Measurements from ENCODE around the gene CDKL1.
"Not testable (repeated sequence)": the region's sequence is repeated elsewhere in the genome, so short reads cannot be mapped to it uniquely, and the experiment has no call there.

The CDKL1 gene

DNA sequence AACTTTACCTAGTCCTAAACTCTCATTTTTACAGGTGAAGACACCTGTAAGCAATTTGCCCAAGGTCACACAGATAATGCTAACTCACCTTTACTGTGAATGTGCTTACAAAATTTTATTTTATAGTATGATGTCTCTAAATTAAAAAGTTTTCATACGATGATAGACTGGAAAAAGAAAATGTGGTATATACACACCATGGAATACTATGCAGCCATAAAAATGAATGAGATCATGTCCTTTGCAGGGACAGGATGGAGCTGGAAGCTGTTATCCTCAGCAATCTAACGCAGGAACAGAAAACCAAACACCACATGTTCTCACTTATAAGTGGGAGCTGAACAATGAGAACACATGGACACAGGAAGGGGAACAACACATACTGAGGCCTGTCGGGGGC lies 40.4 kb downstream of the CDKL1 start:
- not testable (repeated sequence) for DNase-seq

DNA sequence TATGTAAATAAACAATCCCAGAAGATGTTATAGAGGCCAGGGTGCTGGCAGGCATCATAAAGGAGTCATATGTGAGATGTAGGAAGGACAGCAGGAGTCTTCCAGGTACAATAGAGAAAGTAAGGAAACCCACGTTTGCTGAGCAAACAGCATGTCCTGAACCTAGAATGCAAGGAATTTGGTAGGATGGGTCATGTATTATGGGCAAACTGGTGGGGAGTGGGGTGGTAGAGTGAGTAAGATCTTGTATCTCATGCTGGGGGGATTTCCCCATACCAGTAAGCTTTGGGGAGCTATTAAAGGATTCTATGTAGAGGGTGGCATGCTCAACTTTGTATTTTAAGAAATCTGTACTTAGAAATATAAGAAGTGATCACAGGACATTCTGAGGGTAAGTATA lies 41.0 kb downstream of the CDKL1 start:
- no peak for DNase-seq

DNA sequence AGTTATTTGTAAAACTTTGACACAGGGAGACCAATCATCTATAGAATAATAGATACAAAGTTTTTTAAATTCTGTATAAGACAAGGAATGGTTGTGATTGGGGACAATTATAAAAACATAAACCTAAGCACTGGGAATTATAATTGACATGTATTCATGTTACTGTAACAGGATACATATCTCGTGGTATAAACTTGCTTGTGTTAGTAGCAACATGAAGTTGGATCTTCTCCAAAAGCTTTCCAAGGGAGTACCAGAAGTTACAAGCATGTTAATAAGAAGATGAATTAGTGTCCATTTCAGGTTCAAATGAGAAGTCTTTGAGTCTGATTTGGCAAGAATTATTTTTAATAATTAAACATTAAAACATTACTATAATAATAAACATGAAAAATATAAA lies 42.2 kb downstream of the CDKL1 start:
- DNase-seq, result no peak

DNA sequence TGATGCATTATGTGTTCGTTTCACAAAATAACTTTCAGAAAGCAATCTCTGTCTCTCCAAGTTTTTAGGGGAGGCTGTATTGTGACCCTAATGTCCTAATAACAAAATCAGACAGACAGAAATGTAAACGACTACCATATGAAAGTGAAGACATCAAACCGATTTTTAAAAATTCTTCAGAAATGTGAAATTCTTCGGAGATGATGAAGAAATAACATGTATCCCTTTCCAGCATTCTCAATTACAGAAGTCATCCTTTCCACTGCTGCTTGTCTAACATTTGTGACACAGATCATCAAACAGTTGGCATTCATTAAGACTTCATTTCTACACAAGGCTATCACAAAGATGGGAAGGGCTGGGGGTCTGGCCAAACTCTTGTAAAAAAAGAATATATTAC lies 43.6 kb downstream of the CDKL1 start:
- peak; percentile 62 for DNase-seq

DNA sequence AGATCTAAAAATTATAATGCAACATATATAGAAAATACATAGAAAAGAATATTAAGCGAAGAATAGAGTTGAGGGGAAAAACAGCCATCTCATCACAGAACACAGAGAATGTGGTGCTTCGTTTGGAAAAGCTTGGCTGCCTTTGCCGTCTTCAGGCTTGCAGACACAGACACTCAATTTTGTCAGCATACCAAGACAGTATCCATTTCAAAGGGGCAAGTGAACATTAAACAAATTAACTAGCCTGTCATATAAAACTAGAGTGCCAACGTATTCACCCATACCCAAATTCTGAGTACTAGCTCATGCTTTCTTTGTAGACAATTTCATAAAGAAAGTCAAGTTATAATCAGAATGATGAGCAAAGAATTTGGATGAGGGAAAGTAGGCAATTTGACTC lies 44.1 kb downstream of the CDKL1 start:
- no peak for DNase-seq

DNA sequence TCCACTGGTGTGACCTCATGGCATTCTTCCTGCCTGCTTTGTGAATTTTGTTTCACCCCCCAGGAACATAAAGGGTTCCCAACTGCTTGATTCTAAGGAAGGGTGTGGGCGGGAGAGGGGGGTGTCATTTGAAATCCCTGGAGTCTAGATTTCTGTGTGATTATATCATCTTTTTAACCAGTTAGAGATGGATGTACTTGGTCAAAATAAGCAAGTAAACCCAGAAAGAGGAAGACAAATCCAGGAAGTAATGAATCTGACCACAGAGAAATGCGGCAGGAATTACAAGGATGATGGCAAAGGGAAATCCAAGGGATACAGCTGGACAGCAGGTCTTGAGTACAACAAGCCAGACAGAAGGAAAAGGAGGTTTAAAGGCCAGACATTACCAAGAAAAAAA lies 45.7 kb downstream of the CDKL1 start:
- DNase-seq, result peak; percentile 83

DNA sequence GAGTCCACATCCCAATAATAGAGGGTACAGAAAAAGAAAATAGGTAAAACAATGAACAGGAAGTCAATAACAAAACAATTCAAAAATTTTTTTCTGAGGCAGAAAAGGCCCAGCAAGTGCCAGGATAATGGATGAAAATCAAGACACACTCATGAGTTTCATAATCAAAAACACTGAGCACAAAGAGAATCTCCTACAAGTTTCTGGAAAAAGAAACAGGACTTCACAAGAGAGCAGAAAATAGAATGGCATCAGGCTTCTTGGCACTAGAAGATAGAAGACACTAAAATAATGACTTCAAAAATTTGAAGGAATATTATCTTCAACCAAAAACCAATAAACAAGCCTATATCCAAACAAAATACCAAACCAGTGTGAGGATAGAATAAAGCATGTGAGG lies 47.7 kb downstream of the CDKL1 start:
- DNase-seq, result no peak

DNA sequence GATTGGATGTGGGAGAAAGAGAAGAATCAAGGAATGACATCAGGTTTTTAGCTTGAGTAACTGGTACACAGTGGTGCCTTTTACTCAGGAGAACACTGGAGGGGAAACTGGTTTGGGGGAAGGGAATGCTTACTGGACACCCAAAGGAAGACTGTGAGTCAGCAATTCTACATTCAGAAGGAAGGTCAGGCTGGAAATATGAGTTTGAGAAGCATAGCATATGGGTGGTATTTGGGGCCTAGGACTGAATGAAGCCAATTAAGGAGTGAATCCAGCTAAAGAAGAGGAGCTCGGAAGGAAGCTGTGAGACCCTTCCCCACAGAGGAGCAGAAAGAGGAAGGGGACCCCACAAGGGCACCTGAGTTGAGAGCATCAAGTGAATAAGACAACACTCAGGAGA lies 49.2 kb downstream of the CDKL1 start:
- peak; percentile 76 for DNase-seq

DNA sequence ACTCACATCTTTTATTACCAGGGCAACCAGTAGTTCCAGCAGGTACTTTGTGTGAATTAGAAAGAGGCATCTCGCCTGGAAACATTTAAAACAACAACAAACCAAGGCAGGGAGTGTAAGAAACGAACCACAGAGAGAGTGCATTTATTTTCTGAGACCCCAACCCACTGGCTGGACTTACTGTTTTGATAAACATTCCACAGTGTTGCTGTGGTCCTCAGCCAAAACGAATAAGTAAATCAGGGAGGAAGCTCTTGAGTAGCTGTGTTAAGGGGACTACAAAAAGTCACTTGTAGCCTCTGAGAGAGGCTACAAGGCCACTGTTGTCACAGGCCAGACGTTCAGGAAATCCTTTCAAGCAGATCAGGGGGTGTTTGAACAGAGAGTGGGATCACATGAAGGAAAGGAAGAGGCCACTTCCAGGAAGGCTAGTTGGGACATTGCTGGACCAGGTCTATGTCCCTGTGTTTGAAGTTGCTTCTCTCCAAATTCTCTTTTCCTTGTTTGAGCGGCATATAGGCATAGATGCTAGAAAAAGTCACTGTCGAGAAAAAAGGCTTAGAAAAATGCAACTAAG lies 50.7 kb downstream of the CDKL1 start:
- DNase-seq, result no peak

DNA sequence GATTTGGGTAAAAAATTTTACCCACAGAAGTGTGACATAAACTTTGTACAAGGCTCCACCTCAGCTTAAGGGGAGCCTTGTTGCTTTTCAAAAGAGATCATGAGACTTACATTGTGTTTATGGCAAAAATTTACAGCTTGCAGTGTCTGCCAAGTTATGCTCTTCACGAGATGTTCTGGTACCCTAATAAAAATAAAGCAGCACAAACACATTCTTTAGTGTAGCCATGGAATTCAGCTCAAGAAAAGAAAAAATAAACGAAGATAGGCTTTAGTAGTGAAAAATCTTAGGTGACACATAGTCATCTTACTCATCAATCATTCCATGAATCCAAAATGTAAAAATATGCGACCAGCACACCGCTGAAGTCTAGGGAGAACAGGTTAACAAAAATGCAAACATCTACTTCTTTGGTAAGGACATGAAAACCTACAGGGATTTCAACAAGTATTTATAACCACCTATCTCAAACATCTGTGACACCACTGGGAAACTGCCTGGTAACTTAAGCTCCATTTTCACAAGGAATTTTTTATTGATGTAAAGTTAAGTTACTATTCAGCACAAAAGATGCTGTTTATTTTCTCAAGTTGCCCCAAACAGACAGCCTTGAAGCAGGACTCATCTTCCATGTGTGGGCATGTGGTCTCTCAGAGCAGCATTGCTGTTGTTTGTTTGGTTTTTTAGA lies 51.7 kb downstream of the CDKL1 start:
- DNase-seq, result peak; percentile 67

DNA sequence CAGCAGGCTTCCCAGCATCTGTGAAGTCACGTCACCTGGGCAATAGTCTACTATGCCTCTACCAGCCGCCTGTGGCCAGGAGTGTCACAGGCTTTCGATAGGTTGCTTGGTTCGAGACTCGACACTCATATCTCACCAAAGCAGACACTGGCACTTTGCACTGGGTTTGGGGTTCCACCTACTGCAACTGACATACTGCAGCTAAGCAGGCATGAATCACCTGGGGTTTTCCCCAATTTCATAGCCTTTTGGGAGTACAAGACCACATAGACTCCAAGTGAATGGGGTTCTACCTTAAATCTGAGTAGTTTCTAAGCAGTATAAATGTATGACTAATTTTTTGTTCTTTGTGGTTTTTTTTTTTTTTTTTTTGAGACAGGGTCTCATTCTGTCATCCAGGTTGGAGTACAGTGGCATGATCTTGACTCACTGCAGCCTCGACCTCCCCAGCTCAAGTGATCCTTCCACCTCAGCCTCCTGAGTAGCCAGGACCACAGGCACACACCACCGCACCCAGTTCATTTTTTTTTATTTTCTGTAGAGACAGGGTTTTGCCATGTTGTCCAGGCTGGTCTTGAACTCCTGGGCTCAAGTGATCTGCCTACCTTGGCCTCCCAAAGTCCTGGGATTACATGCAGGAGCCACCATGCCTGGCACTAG lies 52.4 kb downstream of the CDKL1 start:
- peak; percentile 60 for DNase-seq

DNA sequence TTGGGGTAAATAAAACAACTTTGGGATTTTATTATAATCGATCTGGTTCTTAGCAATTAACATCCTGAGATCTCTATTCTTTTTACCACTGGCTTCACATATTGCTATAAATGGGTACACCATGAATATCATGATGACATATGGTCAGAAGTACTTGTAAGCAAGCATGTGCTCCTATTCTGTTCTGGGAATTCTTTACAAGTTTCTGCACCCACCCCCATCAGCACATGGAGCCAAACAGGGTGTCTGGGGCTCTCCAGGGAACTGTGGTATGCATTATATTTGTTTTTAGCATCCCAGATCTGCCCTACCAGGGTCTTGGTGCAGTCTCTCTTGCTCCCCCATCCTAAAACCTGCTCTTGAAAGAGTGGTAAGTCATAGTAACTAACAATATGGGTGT lies 53.2 kb downstream of the CDKL1 start:
- peak; percentile 64 for DNase-seq

DNA sequence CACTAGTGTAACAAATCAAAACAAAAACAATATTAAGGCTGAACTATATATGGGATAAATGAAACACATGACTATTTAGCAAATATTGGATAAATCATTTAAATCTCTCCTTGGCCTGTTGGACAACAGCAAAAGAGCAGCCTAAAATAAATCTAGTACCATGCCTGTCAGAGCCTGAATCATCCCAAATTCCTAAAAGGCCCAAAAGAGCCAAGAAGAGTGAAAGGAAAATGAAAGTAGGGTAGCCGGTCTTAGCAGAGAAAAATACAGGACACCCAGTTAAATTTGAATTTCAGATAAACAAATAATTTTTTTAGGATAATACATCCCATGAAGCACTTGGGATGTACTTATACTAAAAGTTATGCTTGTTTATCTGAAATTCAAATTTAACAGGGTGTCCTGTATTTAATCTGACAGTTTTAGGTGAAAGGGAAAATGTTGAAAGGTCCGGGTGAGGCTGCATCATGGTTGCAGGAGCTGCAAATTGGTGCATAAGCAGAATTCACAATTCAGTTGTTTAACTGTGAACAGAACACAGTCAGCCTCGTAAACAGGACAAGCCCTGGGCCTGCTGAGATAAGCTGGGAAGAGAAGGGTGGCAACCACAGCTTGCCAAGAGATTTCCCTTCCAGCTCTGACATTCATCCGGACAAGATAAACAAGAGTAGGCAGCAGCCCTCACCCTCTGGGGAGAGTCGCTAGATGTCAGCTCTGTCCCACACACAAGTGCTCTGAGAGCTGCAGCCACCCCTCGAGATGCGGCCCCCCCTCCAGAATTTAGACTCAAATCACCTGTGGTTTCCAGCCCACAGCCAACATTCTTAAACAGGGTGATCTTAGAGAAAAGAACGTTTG lies 54.2 kb downstream of the CDKL1 start:
- peak; percentile 91 for DNase-seq

DNA sequence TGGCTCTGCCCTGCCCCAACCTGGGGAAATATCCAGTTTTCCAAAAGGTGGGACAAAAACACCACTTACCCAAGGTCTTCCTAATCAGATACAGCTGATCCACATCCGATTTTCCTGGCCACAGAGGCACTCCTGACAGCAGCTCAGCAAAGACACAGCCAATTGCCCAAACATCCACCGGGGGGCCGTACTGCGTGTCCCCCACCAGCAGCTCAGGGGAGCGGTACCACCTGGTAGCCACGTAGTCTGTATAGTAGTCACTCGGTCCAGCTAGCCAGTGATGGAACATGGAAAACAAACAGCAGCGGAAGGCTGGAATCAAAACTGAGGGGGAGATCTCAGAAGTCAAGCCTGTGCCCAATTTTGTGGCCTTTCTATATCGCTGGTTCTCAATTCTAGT lies 55.7 kb downstream of the CDKL1 start:
- DNase-seq, result no peak

DNA sequence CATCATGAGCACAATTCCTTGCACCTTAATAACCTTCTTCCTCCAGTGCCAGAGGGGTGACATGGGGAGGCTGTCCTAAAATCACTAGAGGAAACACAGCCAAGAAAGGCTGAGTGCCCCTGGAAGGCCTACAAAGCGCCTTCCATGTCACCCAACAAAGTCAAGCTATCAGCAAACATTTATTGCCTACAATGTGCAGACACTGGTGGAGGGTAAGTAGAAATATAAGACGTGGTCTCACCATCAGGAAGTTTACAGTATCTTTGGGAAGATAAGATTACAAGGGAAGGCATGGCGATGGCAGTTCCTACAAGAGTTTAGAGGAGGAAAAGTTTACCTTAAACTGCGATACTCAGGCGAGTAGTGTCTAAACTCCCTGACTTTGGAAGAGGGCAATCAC lies 56.6 kb downstream of the CDKL1 start:
- no peak for DNase-seq

DNA sequence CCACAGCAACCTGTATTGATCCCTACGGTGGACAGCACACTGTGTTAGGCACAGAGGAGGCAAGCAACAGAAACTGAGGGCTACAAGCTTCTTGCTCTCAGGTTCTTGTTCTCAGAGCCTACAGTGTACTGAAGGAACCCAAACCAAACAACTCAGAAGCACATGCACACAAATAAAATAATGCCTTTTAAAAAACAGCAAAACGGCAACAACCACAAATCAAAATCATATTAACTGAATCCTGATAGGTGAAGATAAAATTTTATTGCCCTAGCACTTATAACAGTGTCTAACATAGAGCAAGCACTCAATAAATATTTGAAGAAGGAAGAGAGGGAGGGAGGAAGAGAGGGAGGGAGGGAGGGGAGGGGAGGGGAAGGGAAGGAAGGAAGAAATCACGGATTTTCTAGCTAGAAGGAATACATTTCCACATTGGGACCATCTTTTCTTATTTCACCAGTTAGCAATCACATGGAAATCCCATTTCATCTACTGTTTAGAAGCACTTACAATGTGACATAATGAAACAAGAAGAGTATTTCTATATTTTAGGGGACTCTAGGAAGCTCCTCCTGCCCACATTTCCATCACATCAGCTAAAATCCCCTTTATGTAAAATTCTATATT lies 57.4 kb downstream of the CDKL1 start:
- no peak for DNase-seq

DNA sequence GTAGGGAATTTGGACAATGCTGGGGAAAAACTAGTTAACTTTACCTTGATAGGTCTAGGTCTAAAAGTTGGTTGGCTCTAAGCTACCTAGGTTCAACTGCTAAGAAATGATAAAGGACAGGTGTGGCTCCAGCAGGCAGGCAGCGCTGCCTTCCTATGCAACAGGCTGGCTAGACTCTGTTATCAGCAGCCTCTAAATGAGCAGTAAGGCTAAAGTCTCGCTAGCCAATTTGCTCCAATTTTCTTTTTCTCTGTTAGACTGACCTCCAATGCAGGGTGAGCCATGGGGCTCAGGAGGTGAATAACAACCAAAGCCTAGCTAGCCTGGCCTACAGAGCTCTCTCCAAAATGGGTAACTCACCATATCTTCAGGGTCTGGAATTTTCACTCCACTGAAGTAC lies 58.1 kb downstream of the CDKL1 start:
- no peak for DNase-seq

DNA sequence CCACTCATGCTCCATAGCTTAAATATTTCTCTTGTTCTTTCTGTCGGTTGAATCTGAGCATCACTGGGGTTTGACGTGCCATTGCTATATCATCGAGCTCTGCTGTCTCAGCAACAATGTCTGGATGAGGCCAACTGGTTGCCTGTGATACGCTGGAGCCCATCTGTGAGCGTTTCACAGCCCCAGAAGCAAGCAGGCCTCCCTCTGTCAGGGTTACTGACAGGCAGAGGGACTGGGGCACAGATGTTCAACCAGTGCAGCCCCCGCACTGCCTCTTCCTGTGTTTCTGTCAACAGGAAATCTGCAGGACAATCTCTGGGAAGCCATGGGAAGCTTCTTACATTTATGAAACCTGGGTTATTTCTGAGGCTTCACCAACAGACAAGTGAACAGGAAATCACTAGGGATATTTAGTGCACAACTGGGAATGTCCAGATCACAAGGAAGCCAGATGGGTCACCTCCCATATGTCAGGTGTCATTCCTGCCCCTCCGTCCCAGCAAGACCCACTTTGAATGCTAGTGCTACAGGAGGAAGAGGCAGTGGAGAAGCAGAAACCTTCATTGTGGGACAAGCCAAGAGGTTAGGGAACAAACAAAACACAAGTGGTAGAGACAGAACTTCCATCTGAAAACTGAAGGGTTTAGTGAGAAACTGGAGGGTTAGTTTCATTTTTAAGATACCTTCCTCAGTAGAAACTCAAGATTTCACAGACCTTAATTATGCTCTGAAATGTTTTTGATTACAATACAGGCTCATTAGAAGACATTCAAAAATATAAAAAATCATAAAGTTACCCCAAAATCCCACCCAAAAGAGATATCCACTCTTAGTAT lies 60.5 kb downstream of the CDKL1 start:
- DNase-seq, result no peak

DNA sequence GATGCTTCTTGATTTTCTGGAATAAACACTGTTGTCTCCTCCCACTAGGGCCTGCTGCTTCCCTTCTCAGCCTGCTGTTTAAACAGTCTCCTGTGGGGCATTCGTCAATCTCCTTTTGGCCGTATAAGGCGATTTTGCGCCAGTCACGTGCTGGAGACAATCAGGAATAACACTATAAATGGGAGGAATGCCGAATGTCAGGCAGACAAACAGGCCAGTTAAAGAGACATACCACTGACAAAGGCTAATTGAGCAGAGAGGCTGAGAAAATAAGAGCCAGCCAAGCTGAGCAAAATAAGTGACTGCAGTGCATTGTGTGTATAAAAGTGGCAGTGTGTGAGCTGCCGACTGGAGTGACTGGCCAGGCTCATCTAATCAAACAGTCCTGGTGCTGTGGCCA lies 61.3 kb downstream of the CDKL1 start:
- DNase-seq, result peak; percentile 82

DNA sequence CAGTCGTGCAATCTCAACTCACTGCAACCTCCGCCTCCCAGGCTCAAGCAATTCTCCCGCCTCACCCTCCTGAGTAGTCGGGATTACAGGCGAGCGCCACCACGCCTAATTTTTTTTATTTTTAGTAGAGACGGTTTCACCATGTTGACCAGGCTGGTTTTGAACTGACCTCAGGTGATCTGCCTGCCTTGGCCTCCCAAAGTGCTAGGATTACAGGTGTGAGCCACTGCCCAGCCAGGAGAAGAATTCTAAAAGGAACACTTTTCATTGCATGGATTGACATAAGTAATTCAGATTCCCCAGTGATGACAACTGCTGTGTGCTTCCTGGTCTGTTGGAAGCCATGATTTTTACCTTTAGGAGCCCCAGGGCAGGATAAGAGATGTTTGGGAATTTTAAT lies 62.5 kb downstream of the CDKL1 start:
- no peak for DNase-seq

DNA sequence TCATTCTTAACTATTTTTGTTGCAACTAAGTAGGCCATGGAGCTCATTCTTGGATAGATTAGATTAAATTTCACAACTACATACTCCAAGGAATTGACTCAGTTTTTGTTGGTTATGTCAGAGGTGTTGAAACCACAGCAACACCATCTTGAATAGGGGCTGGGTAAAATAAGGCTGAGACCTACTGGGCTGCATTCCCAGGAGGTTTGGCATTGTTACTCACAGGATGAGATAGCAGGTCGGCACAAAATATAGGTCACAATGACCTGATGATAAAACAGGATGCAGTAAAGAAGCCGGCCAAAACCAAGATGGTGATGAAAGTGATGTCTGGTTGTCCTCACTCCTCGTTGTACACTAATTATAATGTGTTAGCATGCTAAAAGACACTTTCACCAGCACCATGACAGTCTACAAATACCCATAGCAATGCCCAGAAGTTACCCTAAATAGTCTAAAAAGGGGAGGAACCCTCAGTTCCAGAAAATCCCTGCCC lies 63.6 kb downstream of the CDKL1 start:
- DNase-seq, result peak; percentile 90

DNA sequence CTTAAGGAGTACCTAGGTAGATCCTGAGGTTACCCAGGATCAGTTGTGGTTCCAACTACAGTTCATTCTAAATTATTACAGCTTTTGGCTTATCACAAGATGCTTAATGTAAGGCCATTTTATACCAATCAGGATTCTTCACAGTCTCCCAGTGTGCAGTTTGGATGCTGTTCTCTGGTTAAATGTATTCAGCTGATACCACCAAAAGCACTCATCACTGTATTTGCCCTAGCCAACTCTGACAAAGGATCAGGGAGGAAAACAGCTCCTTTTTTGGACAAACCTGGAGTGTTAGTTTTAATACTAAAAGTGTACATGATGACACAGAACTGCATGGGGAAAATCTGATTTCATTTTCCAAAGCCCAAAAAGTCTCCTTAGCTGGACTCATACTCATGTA lies 65.1 kb downstream of the CDKL1 start:
- DNase-seq, result no peak
